RPMI8226 (cell line): ENCODE data around the gene CABCOCO1.
"Not testable (repeated sequence)": the region's sequence is repeated elsewhere in the genome, so short reads cannot be mapped to it uniquely, and the experiment has no call there.

Experiments used
- DNase-seq: peaks from one replicate; pipeline ENCODE4 v3.0.0-alpha.2; 2015

The CABCOCO1 gene

DNA sequence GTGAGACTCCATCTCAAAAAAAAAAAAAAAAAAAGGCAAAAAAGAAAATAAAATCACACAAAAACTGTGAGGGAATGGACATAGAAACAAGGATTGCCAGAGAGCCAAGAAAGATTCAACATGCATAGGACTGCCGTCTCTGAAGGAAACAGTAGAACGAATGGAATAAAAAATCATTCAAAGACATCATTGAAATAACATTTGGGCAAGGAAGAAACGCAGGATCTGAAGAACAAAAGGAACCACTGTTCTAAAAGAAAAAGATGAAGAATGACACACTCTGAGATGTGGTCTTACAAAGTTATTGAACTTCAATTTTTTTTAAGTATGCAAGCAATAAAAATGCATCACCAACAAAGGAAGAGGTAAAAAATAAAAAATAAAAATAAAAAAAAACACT is 57.2 kb downstream of the CABCOCO1 start:
- DNase-seq = no peak

DNA sequence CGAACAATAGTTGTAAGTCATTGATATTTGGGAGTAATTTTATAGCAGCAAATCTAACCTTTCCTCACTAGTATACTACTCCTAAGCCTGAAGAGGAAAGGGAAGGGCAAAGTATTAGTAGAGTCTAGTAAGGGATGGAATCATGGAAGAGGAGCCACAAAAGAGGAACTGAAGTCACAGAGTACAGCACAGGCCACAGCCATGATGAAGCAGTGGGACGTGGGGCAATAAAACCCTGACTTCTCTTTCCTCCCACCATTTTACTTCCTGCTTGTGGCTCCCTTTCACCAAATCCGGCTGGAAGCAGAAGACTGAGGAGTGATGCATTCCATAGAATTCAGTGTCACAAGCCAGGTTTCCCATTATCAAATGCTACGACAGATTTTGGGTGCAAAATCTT is 58.7 kb downstream of the CABCOCO1 start:
- DNase-seq = no peak

DNA sequence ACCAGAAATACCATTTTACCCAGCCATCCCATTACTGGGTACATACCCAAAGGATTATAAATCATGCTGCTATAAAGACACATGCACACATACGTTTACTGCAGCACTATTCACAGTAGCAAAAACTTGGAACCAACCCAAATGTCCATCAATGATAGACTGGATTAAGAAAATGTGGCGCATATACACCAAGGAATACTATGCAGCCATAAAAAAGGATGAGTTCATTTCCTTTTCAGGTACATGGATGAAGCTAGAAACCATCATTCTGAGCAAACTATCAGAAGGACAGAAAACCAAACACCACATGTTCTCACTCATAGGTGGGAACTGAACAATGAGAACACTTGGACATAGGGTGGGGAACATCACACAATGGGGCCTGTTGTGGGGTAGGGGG is 62.5 kb downstream of the CABCOCO1 start:
- not testable (repeated sequence) for DNase-seq

DNA sequence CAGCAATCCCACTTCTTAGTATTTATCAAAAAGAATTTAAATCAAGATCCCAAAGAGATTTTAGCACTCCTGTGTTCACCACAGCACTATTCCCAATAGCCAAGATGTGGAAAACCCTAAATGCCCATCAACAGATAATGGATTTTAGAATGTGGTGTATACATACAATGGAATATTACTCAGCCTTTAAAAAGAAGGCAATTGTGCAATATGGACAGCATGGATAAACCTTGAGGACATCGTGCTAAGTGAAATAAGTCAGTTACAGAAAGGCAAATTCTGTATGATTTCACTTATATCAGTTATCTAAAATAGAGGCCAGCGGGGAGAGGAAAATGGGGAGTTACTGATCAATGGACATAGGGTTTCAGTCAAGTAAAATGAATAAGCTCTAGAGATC is 66.9 kb downstream of the CABCOCO1 start:
- no peak for DNase-seq

DNA sequence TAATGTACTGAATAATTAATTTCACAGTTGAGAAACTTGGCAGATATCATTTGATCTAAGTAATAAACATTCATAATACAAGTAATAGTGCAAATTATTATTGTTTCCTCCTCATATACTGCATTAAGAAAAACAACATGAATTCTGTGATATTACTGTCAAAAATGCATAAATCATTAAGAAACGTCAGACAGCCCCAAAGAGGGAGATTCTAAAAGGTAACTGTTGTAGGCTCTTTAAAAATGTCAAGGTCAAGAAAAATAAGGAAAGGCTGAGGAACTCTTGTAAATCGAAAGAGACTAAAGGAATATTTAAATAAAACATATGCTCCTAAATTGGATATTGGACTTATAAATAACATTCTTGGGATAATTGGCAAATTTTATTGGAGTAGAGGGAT is 67.9 kb downstream of the CABCOCO1 start:
- no peak for DNase-seq

DNA sequence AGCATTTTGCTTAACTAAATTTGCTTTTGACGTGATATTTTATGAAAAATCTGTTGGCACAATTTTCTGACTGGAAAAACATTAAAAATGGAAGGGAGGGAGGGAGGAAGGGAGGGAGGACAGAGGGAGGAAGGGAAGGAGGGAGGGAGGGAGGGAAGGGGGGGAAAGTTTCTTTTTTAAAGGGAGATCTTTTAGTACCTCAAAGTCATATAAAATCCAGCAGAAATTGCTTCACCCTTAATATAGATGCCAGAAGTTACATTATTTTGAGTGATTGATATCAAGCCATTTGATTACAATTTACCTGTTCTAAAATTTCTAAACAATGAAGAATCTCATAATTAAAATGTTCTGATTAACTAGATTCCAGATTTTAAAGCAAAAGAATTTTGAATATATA is 68.9 kb downstream of the CABCOCO1 start:
- no peak for DNase-seq

DNA sequence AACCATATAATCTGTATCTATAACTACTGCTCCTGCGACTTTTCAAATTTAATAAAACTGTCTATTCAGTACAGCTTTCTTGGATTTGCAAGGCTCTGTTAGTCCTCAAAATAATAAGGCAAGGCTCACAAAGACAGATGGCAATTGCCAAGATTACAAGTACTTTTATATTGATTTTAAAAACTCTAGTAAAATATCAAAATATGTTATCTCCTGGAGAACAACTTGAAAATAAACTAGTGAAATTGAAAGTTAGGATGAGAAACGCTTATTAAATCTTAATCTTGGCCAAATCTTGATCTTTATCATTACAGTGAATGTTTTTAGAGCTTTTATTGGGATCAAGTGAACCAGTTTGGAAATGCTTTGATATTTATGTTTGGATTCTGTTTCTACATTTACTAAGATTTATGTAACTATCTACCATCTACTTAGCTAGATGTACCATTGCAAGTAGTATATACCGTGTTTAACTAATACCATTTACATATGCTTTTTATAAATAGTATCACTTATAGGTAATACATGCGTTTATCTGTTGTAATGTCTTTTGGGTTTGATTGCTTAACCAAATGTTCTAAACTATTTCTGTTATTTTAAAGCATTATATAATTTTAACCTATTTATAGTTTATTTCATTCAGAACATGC is 70.0 kb downstream of the CABCOCO1 start:
- DNase-seq = no peak

DNA sequence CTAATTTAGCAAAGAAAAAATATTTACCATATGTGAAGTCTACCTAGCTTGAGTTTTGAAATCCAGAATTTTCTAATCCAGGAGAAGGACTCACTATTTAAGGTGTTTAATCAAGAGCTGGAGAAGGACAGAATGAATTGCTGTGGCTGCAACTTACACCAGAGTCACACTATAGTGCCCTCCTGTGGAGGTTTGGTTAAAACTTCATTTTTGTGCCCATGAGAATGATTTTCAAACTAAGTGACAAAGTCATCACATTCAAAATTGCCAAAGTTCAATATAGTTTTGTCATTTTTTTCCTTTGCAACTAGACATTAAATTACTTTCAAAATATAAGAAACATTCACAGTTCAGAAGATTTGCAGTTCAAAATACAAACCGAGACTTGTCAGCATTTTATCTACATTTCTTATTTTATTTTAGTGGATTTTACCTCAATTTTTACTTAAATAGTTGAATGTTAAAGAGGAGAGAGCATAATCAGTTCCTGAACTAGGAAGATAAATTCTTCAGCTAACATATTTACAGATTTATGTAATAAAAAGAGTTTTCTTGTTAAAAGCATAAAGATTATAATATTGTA is 70.7 kb downstream of the CABCOCO1 start:
- peak; percentile 21 for DNase-seq

DNA sequence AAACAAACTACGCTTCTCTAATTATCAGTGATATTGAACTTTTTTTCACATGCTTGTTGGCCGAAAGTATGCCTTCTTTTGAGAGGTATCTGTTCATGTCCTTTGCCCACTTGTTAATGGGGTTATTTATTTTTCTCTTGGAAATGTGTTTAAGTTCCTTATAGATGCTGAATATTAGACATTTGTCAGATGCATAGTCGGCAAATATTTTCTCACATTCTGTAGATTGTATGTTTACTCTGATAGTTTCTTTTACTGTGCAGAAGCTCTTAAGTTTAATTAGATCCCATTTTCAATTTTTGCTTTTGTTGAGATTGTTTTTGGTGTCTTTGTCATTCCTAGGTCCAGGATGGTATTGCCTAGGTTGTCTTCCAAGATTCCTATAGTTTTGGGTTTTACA is 73.2 kb downstream of the CABCOCO1 start:
- no peak for DNase-seq

DNA sequence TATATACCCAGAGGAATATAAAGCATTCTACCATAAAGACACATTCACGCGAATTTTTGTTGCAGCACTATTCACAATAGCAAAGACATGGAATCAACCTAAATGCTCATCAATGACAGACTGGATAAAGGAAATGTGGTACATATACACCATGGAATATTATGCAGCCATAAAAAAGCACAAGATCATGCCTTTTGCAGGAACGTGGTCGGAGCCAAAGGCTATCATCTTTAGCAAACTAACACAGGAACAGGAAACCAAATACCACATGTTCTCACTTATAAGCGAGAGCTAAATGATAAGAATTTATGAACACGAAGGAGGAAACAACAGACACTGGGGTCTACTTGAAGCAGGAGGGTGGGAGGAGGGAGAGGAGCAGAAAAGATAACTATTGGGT is 74.7 kb downstream of the CABCOCO1 start:
- not testable (repeated sequence) for DNase-seq

DNA sequence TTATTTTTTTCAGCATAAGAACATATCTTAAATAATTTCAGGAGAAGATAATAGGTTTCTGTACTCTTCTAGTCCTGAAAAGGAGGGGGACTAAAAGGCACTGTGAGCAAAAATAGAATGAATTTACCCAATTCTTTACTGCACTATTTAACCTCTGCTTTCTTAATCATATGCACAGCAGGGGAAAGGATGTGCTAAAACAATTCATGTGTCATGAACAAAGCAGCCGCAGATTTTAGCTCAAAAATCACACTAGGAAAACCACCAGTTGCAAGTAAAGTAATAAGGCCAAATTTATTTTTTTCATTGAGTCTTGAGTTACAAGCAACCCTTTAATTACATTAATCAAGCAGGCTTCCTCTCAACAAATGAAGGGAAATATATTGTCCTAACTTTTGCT is 80.1 kb downstream of the CABCOCO1 start:
- no peak for DNase-seq

DNA sequence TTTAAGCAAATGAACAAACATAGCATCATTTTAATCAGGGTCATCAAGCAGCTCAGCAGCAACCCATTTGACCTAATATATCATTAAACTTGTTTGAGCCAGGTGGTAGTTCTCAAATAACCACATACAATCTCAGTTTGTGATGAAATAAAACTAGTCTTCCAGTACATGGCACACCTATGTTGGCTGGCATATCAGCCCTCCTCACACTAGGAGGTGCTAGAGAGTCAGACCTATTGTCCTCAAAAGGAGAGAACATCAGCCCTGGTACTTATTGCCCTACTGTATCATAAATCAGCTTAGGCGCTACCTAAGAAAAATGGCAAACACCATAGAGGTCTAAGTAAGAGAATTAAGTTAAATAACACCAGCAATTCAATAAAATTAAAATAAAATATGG is 81.7 kb downstream of the CABCOCO1 start:
- DNase-seq = no peak

DNA sequence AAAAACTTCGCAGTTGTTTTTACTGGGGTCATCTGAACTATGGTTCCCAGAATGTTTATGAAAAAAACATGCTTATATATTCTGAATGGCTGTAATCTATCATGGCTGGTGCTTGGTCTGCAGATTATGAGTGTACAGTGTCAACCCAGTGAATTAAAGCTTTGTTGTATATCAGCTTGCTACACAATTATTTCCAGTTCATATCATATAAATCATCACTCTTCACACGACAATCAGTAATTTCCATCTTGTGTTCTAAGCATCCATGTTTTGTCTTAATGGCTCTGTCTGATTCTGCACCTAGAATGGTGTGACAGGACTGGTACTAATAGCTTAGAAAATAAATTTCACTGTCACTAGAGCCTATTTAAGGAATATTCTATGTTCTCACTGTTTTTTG is 83.6 kb downstream of the CABCOCO1 start:
- DNase-seq = no peak

DNA sequence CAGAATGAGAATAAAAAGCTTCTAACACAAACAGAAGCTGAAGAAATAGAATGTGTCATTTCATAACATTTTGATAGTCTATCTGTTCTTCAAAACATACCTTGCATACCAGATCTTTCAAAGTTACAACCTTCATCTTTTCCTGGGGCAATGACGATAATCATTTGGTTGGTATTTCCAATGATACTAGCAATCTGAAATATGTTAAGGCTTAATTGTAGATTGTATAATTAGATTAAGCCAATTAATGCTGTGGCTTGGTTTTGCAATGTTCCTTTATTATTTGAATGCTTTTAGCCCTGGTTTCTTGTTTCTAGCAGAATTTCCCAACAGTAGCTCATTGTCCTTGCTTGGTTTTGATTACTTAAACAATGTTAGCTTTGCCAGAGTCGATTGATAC is 84.6 kb downstream of the CABCOCO1 start:
- DNase-seq = no peak

DNA sequence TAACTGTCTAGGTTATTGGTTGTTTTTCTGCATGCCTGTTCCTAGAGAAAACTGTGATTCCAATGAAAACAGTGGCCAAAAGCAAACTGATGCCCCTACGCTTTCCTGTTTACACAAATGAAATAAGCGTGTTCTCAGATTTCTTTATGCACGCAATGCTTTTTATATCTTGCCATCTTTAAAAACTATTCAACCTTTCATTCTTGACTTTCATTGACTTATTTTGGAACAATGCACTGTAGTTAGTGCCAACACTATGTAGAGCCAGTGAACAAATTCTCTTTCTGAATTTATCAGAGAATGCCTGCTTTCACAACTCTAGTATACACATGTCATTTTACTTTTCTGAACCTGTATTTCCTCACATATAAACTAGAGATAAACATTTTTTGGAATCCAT is 86.6 kb downstream of the CABCOCO1 start:
- DNase-seq = no peak

DNA sequence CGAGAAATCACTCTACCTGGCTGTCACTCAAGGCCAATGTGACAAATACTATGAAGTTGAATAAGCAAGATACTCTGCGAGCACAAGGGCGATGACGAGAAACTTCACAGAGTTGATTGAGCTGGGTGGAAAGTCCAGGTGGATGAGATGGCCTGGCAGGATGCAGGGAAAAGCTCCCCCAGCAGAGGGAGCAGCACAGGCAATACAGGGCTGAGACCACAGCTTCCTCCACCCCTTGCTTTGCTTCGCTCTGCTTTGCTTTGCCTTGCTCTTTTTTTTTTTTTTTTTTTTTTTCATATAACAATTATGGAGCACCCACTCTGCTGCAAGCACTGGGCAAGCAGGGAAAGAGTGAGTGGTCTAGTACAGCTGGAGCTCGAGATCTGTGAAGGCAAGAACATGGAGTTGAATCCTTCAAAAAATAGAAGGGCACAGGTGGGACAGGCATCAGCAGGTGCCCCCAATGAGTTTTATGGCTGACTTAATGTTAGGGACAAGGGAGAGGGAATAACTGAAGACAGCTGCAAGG is 88.3 kb downstream of the CABCOCO1 start:
- peak; percentile 40 for DNase-seq

DNA sequence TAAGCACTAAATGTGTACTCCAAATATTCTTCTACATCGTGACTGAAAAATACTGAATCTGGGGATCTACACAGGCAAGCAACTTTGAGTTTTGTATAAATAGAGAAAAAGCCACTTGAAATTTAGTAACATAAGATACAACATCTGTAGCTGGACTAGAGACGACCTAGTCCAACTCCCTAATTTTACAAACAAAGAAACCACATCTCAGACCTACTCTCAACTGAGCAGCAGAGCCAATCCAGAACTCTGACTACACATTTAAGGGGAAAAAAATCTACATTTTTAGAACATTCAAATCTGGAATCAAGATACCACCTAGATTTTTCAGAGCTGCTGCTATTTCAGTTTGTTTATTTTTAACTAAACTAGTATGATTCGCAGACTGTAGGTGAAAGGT is 88.9 kb downstream of the CABCOCO1 start:
- no peak for DNase-seq

DNA sequence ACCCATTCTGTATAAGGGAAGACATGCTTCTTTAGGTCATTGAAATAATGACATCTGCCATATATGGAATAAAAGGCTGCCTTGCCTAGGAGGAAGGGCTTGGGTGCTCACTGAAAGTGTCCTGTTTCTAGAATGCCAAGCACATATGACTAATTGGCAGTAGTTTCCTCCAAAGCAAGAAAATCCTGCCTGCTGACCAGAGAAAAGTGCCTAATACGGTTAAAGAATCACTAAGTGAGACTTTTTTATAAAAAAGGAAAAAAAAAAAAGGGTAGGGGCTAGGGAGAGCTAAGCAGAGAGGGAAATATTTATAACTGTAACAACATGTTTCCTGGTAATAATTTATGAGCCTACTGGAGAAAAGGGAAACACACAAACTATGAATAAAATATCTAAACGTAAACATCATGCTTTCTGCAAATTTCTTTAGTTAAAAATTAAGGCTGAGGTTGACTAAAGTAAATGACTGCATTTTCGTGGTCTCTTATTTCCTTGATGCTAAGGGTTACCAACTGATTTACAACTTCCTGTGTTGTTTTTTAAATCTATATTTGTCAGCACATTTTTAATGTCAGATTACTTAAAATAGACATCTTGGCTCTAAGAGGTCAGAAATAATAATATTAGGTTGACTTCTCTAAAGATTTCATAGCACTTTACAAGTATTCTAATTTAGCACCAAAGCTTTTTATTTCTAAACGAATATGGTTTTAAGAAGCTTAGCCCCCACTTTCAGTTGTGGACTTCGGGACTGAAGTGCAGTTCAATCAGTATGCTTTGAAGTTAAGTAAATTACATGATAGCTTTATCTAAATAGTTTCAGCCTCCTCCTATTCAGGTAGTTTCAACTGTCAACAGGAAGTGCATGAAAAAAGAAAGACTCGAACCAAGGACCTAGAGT is 89.6 kb downstream of the CABCOCO1 start:
- no peak for DNase-seq

DNA sequence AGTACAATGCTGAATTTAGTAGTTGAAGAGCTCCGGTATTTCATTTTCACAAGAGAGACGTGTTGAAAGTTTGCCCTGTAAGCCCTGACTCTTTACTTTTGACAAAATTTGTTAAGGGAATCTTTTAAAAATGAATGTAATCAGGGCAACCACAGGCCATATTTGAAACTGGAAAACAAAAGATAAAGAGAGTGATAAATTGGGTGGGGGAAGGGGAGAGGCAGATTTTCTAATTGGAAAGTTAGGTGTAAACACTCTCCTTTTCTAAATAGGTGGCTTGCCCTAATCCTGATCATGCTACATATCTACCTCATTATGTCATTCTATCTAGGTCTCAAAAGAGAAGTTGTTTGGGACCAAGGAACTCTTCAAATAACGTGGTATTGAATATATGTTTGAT is 90.7 kb downstream of the CABCOCO1 start:
- DNase-seq = no peak

DNA sequence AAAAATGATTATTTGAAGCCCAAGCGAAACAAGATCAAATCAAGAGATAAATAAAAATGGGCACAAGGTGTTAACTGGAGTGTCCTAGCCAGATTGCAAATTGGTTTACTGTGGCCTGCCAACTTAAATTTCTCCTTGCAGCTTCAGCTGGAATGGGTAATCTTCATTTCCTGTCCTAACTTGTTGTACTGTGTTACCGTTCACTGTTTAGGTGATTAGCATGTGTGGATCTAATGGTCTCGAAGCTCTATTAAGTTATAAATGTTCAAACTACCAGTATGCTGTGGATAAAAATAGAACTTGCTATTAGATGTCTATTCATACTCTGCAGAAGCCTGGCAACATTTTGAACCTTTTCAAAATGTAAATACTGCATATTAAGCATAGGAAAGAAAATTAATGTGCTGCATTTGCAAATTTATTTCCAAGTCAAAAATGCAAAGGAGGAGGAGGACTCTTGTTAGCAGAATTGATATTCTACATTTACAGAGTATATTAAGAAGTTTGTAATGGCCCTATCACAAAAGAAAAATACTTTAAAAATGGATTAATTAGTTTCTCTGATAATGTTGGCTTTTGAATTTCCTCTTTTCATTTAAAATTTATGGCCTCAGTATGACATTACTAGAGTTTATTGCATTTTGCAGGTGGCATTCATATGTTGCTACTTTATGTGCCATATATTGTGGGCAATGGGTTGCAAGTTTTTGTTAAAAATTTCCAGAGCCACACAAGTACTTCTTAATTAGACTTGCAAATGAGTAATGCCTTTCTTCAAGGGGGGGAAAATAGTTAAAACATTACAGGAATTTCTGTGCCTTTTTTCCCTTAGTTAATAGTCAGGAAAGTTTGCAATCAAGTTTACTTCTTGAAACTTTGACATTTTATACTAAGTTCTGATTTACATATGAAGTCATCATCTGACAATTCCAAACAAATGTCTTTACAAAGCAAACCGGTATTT is 92.1 kb downstream of the CABCOCO1 start:
- no peak for DNase-seq

DNA sequence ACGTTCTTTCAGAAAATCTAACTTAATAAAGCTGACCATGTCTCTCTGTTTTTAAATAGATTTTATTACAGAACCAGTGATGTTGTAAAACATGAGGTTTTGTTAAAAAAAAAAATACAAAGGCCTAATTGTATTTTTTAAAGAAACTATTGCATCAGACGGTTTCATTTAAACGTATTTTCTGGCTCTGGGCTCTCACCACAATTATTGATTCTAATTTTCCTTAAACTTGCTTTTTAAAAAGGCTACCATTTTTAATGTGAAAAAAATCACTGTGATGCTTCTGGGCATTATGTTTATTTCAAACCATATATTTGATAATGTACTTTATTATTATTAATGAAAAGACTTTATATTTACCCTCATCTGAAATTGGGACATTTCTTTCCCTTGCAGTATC is 94.3 kb downstream of the CABCOCO1 start:
- no peak for DNase-seq

DNA sequence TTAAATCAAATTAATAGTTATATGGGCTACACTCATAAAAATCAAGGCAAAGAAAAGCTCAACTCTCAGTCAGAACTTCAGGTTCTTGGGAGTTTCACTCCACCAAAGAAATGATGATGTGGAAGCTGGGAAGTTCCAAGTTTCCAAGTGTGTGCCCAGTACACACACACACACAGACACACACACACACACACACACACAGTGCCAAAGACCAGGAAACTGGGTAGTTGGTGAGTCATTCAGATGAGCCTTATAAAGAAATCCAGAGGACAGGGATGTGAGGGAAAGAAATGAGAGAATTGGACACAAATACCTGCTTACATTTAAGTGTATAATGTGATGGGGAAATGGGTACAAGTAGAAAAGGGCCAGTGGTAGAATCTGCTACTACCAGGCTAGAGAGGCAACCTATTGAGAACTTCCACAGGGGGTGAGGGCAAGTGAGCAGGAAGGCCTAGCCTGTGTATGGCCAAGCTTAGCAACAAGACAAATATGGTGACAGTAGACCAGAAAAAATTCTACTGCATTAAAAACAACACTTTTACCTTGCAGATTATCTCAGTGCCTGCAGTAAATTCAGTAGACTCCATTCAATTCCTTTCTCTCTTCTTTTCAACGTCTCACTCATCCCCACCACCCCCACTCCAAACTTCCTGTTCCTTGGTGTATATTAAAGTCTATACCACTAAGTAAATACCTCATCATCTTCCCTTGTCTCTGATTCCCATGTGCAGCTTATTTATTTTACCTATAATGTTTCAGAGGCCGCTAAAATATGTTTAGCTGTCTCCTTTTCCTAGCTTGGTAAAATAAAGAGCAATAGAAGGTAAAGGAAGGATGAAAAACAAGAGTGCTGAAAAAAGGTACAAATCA is 95.0 kb downstream of the CABCOCO1 start:
- DNase-seq = no peak
